ENCODE results near the gene CCDC102B. TPM values are rescaled to one million over a fixed set of nuclear protein-coding genes. Genes with fewer than 3 reads are reported as not detected.

The CCDC102B gene
- total and polyA plus RNA-seq, 2 experiments from 2014 or later, result 1.3 to 2.1 TPM

DNA sequence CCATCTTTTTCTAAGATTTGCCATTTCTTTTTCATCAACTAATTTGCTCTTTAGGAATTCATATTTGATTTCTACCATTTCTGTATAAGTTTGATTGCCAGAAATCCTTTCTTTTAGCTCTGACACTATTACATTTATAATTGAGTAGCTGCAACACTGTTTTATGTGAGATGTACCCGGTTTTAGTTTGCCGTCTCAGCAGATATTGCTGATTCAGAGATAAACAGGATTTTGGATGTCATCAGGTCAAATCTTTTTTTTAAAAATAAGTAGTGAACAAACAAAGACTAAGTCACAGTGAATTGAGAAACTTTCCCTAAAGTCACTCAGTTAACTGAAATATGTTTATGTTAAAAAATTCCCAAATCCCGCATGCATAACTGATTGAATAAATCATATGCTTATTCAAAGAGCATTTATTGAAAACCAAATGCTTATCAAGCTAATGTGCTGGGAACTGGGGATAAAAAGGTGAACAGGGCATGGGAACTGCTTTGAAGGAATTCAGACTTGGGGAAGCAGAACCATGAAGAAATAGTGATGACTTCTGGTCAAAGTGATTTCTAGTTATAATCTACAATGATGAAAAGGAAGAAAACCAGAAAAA, 19.5 kb upstream of the CCDC102B start:
- Histone ChIP-seq H4K20me1 (replicated peaks; ENCODE audit: insufficient read depth) (no peaks in the 10 kb centered on the region; the same call in 1 of the 2 replicates), H3K4me2 (no peak overlapping the region), H2AFZ (no peak overlapping the region), H3K79me2 (replicated peaks; ENCODE audit: insufficient read depth) (no peaks in the 10 kb centered on the region), H3K36me3 (ENCODE audit: insufficient read depth) (no peaks in the 10 kb centered on the region), H3K27me3 (ENCODE audit: insufficient read depth) (no peaks in the 10 kb centered on the region), H3K27ac (ENCODE audit: low read depth) (no peak overlapping the region), H3K4me3 (no peak overlapping the region), H3K4me1 (ENCODE audit: insufficient read depth) (no peaks in the 10 kb centered on the region), H3F3A (replicated peaks; ENCODE audit: low read depth) (no peaks in the 10 kb centered on the region), H3K9me2 (ENCODE audit: insufficient read depth) (no peaks in the 10 kb centered on the region)
- TF ChIP-seq ZNF331 (CRISPR knock-in tag; IDR thresholded peaks at IDR 0.05; ENCODE audit: low read depth) (no peak), NANOG (IDR thresholded peaks at IDR 0.05; ENCODE audit: borderline replicate concordance) (no peak), STAT1 (IDR thresholded peaks at IDR 0.05; ENCODE audit: unreplicated experiment) (no peak), CREB1 (CRISPR knock-in tag; IDR thresholded peaks at IDR 0.05; ENCODE audit: low read depth) (no peak), ZNF114 (CRISPR knock-in tag; IDR thresholded peaks at IDR 0.05) (no peak), POLR2AphosphoS5 (IDR thresholded peaks at IDR 0.05; ENCODE audit: low read depth) (no peak), REST (IDR thresholded peaks at IDR 0.05; ENCODE audit: unreplicated experiment) (no peak), CTCF (conservative IDR thresholded peaks at IDR 0.05; ENCODE audit: low read depth in 2 of 2) (no peak), EZH2phosphoT487 (IDR thresholded peaks at IDR 0.05; ENCODE audit: unreplicated experiment) (no peak), JUNB (IDR thresholded peaks at IDR 0.05; ENCODE audit: unreplicated experiment) (no peak), EZH2 (IDR thresholded peaks at IDR 0.05; ENCODE audit: low read depth, unreplicated experiment) (no peak), ETS1 (IDR thresholded peaks at IDR 0.05) (no peak)
- TF ChIP-seq, protein P1, sequence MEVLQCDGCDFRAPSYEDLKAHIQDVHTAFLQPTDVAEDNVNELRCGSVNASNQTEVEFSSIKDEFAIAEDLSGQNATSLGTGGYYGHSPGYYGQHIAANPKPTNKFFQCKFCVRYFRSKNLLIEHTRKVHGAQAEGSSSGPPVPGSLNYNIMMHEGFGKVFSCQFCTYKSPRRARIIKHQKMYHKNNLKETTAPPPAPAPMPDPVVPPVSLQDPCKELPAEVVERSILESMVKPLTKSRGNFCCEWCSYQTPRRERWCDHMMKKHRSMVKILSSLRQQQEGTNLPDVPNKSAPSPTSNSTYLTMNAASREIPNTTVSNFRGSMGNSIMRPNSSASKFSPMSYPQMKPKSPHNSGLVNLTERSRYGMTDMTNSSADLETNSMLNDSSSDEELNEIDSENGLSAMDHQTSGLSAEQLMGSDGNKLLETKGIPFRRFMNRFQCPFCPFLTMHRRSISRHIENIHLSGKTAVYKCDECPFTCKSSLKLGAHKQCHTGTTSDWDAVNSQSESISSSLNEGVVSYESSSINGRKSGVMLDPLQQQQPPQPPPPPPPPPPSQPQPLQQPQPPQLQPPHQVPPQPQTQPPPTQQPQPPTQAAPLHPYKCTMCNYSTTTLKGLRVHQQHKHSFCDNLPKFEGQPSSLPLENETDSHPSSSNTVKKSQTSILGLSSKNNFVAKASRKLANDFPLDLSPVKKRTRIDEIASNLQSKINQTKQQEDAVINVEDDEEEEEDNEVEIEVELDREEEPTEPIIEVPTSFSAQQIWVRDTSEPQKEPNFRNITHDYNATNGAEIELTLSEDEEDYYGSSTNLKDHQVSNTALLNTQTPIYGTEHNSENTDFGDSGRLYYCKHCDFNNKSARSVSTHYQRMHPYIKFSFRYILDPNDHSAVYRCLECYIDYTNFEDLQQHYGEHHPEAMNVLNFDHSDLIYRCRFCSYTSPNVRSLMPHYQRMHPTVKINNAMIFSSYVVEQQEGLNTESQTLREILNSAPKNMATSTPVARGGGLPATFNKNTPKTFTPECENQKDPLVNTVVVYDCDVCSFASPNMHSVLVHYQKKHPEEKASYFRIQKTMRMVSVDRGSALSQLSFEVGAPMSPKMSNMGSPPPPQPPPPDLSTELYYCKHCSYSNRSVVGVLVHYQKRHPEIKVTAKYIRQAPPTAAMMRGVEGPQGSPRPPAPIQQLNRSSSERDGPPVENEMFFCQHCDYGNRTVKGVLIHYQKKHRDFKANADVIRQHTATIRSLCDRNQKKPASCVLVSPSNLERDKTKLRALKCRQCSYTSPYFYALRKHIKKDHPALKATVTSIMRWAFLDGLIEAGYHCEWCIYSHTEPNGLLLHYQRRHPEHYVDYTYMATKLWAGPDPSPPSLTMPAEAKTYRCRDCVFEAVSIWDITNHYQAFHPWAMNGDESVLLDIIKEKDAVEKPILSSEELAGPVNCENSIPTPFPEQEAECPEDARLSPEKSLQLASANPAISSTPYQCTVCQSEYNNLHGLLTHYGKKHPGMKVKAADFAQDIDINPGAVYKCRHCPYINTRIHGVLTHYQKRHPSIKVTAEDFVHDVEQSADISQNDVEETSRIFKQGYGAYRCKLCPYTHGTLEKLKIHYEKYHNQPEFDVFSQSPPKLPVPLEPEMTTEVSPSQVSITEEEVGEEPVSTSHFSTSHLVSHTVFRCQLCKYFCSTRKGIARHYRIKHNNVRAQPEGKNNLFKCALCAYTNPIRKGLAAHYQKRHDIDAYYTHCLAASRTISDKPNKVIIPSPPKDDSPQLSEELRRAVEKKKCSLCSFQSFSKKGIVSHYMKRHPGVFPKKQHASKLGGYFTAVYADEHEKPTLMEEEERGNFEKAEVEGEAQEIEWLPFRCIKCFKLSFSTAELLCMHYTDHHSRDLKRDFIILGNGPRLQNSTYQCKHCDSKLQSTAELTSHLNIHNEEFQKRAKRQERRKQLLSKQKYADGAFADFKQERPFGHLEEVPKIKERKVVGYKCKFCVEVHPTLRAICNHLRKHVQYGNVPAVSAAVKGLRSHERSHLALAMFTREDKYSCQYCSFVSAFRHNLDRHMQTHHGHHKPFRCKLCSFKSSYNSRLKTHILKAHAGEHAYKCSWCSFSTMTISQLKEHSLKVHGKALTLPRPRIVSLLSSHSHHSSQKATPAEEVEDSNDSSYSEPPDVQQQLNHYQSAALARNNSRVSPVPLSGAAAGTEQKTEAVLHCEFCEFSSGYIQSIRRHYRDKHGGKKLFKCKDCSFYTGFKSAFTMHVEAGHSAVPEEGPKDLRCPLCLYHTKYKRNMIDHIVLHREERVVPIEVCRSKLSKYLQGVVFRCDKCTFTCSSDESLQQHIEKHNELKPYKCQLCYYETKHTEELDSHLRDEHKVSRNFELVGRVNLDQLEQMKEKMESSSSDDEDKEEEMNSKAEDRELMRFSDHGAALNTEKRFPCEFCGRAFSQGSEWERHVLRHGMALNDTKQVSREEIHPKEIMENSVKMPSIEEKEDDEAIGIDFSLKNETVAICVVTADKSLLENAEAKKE (CRISPR knock-in tag; IDR thresholded peaks at IDR 0.05), result no peak
- Mint-ChIP-seq H3K36me3 (ENCODE audit: low read depth) (no peaks in the 10 kb centered on the region), H3K4me1 (peaks cover 6% of the 10 kb centered on the region; the same call in 2 of the 3 replicates), H3K27me3 (ENCODE audit: insufficient read depth, low read depth, poor library complexity) (no peaks in the 10 kb centered on the region), H3K27ac (no peak overlapping the region), H3K4me3 (no peak overlapping the region), H3K9me3 (no peaks in the 10 kb centered on the region; the same call in 2 of the 3 replicates)
- ATAC-seq (no peak), DNase-seq (ENCODE audit: low spot score) (no peak)
